CD4-positive, alpha-beta T cell (primary cell): Measurements from ENCODE around the gene IZUMO1. TPM values are rescaled to one million over a fixed set of nuclear protein-coding genes. Genes with fewer than 3 reads are reported as not detected.
"Not testable (repeated sequence)": the region's sequence is repeated elsewhere in the genome, so short reads cannot be mapped to it uniquely, and the experiment has no call there.

Source experiments
- ATAC-seq: fragments of 200-7000 bp; cut with Tn5 transposase; one replicate; pipeline ENCODE4 v1.10.0; 2022; ENCODE audit warnings: mild to moderate bottlenecking; ENCODE audit not compliant: poor library complexity
- CTCF ChIA-PET: fragments of 350-600 bp; sonication (Branson Sonifier 250); formaldehyde crosslinking; loops from one replicate; lab custom pipeline; 2021; ENCODE audit warnings: antibody characterized with exemption, inconsistent platforms; lab: Charles Lee
- POLR2A ChIA-PET: fragments of 350-600 bp; sonication (Branson Sonifier 250); formaldehyde crosslinking; loops from one replicate; lab custom pipeline; 2021; ENCODE audit warnings: antibody characterized with exemption, inconsistent platforms; lab: Charles Lee
- DNase-seq, 14 experiments: peaks; one replicate each; pipeline ENCODE4 v3.0.0-alpha.2; 2013 to 2020; ENCODE audit warnings: mixed read lengths in 2 of 14
- H3K27ac ChIP-seq, 2 donors: one replicate each; pipeline versions ENCODE4 v1.5.1 to v1.7.0; 2013; ENCODE audit warnings: low read length in 2 of 2, low read depth in 1 of 2, mild to moderate bottlenecking in 1 of 2
- H3K27me3 ChIP-seq, 2 experiments: 1 replicate in 1 of 2; 2 replicates in 1 of 2; pipeline versions ENCODE4 v1.6.1 to v1.7.0; 2013; ENCODE audit warnings: low read length in 2 of 2, control low read depth in 1 of 2, mild to moderate bottlenecking in 1 of 2, moderate library complexity in 1 of 2; ENCODE audit not compliant: insufficient read depth in 2 of 2, control insufficient read depth in 1 of 2
- H3K36me3 ChIP-seq: one replicate; pipeline ENCODE4 v1.6.1; 2013; ENCODE audit warnings: low read length, control low read depth; ENCODE audit not compliant: insufficient read depth
- H3K4me1 ChIP-seq: one replicate; pipeline ENCODE4 v1.6.1; 2013; ENCODE audit warnings: low read length, control low read depth; ENCODE audit not compliant: insufficient read depth
- H3K4me3 ChIP-seq: one replicate; pipeline ENCODE4 v1.5.1; 2013; ENCODE audit warnings: mild to moderate bottlenecking, low read length, moderate library complexity
- H3K9me3 ChIP-seq, 2 experiments: 1 replicate in 1 of 2; 2 replicates in 1 of 2; pipeline versions ENCODE4 v1.6.1 to v1.7.0; 2013; ENCODE audit warnings: low read length in 2 of 2, mild to moderate bottlenecking in 2 of 2, control low read depth in 1 of 2, moderate library complexity in 1 of 2; ENCODE audit not compliant: control insufficient read depth in 1 of 2, insufficient read depth in 1 of 2
- H3K27ac Mint-ChIP-seq: one replicate; pipeline ENCODE4 v1.8.0; 2020; ENCODE audit warnings: mixed read lengths
- H3K27me3 Mint-ChIP-seq: one replicate; pipeline ENCODE4 v1.8.0; 2021; ENCODE audit warnings: mixed read lengths
- H3K36me3 Mint-ChIP-seq: one replicate; pipeline ENCODE4 v1.8.0; 2021; ENCODE audit warnings: low read depth, mixed read lengths
- H3K4me1 Mint-ChIP-seq: one replicate; pipeline ENCODE4 v1.8.0; 2021; ENCODE audit warnings: low read depth, mixed read lengths
- H3K4me3 Mint-ChIP-seq: one replicate; pipeline ENCODE4 v1.8.0; 2020; ENCODE audit warnings: mild to moderate bottlenecking, mixed read lengths
- H3K9me3 Mint-ChIP-seq: one replicate; pipeline ENCODE4 v1.8.0; 2020; ENCODE audit warnings: mixed read lengths
- intact Hi-C, 2 experiments: fragments of 100-400 bp; cut with DNase I in 1 of 2; cut with micrococcal nuclease in 1 of 2; formaldehyde crosslinking; loops; one replicate each; pipeline versions ENCODE4 v1.15.1 to v1.9.0; 2023 to 2025; cut with DNase I, micrococcal nuclease
- total RNA-seq, 174 experiments: library from RNA in 2 of 174; stranded (reverse) in 2 of 174; gene quantifications; one replicate each; pipeline ENCODE4 v1.2.3 and lab custom pipeline; 2021 to 2026
- TF ChIP-seq, protein P1 (sequence below): fragments of 200-600 bp; IDR thresholded peaks from one replicate; pipeline ENCODE4 v1.8.0; 2022; ENCODE audit warnings: antibody characterized with exemption, mild to moderate bottlenecking

The IZUMO1 gene
- total RNA-seq, 2 experiments from 2014 or later: not detected

DNA sequence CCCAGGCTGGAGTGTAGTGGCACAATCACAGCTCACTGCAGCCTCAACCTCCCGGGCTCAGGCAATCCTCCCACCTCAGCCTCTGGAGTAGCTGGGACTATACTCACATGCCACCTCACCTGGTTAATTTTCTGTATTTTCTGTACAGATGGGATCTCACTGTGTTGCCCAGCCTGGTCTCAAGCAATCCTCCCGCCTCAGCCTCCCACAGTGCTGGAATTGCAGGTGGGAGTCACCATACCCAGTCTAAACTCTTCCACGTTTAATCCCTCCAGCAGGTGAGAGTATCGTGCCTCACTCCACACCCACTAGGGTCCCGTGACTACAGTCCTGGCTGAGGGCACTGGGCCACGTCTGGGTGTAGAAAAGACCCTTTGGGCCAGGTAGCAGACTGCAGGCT is 47.6 kb upstream of the IZUMO1 start:
- Mint-ChIP-seq H3K36me3 (no peaks in the 10 kb centered on the region), H3K27me3 (no peaks in the 10 kb centered on the region), H3K4me1 (peaks cover 10% of the 10 kb centered on the region), H3K27ac (no peak overlapping the region), H3K4me3 (peak overlapping the region; percentile 27), H3K9me3 (no peaks in the 10 kb centered on the region)
- no peak for DNase-seq
- ATAC-seq: no peak
- CTCF ChIA-PET: interaction anchor here (1.4 to 2.5 kb wide), 2 partner anchors 32 to 49 kb away, joined by 6 to 33 read pairs; no protein-coding TSS in a partner anchor
- Histone ChIP-seq H3K36me3 (peaks cover 3% of the 10 kb centered on the region), H3K9me3 (no peaks in the 10 kb centered on the region), H3K4me3 (no peak overlapping the region), H3K27me3 (no peaks in the 10 kb centered on the region), H3K4me1 (peaks cover 14% of the 10 kb centered on the region), H3K27ac (no peak overlapping the region)
- intact Hi-C loops: loop anchor here (2.0 kb wide), 2 partner anchors 147 to 177 kb away; partner anchors contain the start of gene CA11 (in 2 of the 2)
- POLR2A ChIA-PET: interaction anchor here (1.0 to 1.9 kb wide), 2 partner anchors 48 to 173 kb away, joined by 3 to 13 read pairs; no protein-coding TSS in a partner anchor
- TF ChIP-seq, protein P1, sequence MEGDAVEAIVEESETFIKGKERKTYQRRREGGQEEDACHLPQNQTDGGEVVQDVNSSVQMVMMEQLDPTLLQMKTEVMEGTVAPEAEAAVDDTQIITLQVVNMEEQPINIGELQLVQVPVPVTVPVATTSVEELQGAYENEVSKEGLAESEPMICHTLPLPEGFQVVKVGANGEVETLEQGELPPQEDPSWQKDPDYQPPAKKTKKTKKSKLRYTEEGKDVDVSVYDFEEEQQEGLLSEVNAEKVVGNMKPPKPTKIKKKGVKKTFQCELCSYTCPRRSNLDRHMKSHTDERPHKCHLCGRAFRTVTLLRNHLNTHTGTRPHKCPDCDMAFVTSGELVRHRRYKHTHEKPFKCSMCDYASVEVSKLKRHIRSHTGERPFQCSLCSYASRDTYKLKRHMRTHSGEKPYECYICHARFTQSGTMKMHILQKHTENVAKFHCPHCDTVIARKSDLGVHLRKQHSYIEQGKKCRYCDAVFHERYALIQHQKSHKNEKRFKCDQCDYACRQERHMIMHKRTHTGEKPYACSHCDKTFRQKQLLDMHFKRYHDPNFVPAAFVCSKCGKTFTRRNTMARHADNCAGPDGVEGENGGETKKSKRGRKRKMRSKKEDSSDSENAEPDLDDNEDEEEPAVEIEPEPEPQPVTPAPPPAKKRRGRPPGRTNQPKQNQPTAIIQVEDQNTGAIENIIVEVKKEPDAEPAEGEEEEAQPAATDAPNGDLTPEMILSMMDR: no peak

DNA sequence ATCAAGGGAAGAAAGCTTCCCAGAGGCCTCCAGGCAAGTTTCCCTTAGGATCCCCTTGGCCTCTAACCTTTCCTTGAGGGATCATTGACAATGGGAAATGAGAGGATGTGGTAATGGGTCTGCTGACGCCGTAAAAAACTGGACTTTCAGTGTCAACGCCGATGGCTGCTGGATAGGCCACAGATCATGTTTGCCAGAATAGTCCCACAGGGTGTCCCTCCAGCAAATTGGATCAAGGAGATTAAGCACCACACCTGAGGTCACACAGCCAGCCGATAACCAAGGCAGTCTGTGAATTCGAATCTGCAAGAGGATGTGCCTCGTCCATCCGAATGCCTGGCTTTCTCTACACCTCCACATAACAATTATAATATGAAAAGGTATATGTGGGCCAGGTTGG is 46.6 kb upstream of the IZUMO1 start:
- TF ChIP-seq, protein P1: no peak
- no peak for DNase-seq
- Histone ChIP-seq H3K9me3 (no peaks in the 10 kb centered on the region), H3K27ac (no peak overlapping the region), H3K4me1 (peaks cover 14% of the 10 kb centered on the region), H3K27me3 (no peaks in the 10 kb centered on the region), H3K4me3 (no peak overlapping the region), H3K36me3 (no peaks in the 10 kb centered on the region)
- Mint-ChIP-seq H3K27me3 (no peaks in the 10 kb centered on the region), H3K36me3 (no peaks in the 10 kb centered on the region), H3K9me3 (no peaks in the 10 kb centered on the region), H3K27ac (no peak overlapping the region), H3K4me3 (no peak overlapping the region), H3K4me1 (peaks cover 10% of the 10 kb centered on the region)
- intact Hi-C loops: no loop called here
- no peak for ATAC-seq
- POLR2A ChIA-PET: no interaction called here
- CTCF ChIA-PET: interaction anchor here (0.8 kb wide), 1 partner anchor 21 kb away, joined by 3 read pairs; no protein-coding TSS in a partner anchor

DNA sequence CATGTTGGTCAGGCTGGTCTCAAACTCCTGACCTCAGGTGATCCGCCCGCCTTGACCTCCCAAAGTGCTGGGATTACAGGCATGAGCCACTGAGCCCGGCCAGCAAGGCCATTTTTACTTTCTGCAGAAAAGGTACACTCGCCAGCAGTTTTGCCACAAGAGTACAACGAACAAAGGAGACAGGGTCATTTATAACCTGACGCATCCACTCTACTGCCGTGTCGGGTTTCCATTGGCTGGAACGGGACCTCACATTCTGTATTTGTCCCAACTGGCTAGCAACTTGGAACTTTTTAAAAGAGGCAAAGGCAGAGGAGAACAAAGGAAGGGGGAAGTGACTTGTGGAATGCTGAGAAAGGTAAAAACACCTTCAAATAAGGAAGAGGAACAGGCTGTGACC is 40.6 kb upstream of the IZUMO1 start:
- POLR2A ChIA-PET, H3K27me3 ChIP-seq, H3K4me3 Mint-ChIP-seq, H3K27ac Mint-ChIP-seq, H3K4me1 ChIP-seq, H3K36me3 ChIP-seq, H3K36me3 Mint-ChIP-seq, H3K4me1 Mint-ChIP-seq, DNase-seq, H3K9me3 Mint-ChIP-seq, H3K4me3 ChIP-seq, H3K9me3 ChIP-seq, ATAC-seq, H3K27ac ChIP-seq: not testable (repeated sequence)
- peaks cover 14% of the 10 kb centered on the region for H3K27me3 Mint-ChIP-seq
- intact Hi-C loops: loop anchor here in 1 of 2 experiments (5.0 kb wide), 1 partner anchor 410 kb away; no protein-coding TSS in a partner anchor
- CTCF ChIA-PET: interaction anchor here (1.0 to 4.7 kb wide), 10 partner anchors 19 to 212 kb away, joined by 3 to 67 read pairs (median 6); partner anchors contain the start of genes CA11 and PPP1R15A

DNA sequence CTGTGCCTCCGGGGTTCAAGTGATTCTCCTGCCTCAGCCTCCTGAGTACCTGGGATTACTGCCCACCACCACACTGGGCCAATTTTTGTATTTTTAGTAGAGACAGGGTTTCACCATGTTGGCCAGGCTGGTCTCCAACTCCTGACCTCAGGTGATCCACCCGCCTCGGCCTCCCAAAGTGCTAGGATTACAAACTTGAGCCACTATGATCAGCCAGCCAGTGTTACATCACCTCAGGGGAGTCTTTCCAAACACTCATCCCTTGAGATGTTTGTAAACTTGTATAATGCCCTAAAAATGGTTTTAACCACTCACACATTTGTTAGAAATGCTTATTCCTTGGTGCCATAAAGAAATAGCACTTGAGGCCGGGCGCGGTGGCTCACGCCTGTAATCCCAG is 39.7 kb upstream of the IZUMO1 start:
- H3K9me3 Mint-ChIP-seq, H3K4me3 Mint-ChIP-seq, POLR2A ChIA-PET, ATAC-seq, H3K4me1 ChIP-seq, H3K27ac ChIP-seq, H3K36me3 ChIP-seq, H3K36me3 Mint-ChIP-seq, H3K27ac Mint-ChIP-seq, H3K9me3 ChIP-seq, H3K4me1 Mint-ChIP-seq, DNase-seq, H3K27me3 ChIP-seq, CTCF ChIA-PET, H3K4me3 ChIP-seq: not testable (repeated sequence)
- intact Hi-C loops: loop anchor here in 1 of 2 experiments (5.0 kb wide), 1 partner anchor 411 kb away; no protein-coding TSS in a partner anchor
- H3K27me3 Mint-ChIP-seq: peaks cover 19% of the 10 kb centered on the region
